ENCODE results near the gene SST. TPM values are rescaled to one million over a fixed set of nuclear protein-coding genes. Genes with fewer than 3 reads are reported as not detected.

SST gene
- total and polyA plus RNA-seq, 2 of the 8 experiments (the other 6 are each of a cell fraction or from before 2014, with no cell fraction given): 0.50 TPM; not detected in 1

DNA sequence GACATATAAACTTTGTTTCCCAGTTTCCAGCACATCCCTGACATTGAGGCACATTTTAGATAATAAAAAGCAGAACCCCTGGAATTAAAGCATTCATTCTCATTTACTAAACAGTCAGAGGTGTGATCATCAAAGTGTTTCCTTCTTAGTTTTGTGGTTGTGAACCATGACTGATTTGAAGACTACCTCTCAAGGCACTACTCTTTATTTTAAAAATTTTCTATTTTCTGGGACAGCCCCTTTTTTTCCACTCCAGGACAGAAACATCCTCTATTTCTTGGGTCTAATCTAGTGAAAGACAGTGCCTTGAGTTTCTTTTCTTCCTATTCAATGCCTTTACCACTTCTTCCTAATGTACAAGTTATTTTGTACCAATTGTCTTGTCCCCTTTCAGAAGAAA, 5.2 kb downstream of the SST start:
- Histone ChIP-seq H3K23me2 (ENCODE audit: low read depth, low read length) (no peaks in the 10 kb centered on the region; the same call in 1 of the 2 replicates), H3K56ac (replicated peaks; ENCODE audit: insufficient read length, low read depth, low read length) (no peak overlapping the region), H3K4me1 (replicated peaks in 1 of 4; ENCODE audit: control insufficient read depth in 3 of 4, insufficient read depth in 4 of 4, low read length in 3 of 4) (no peaks in the 10 kb centered on the region), H3K18ac (ENCODE audit: extremely low read depth, low read length) (no peak overlapping the region), H3K27ac (ENCODE audit: low read depth, low read length) (no peak overlapping the region), H3K36me3 (ENCODE audit: control insufficient read depth in 2 of 4, insufficient read depth in 4 of 4, low read length in 3 of 4) (no peaks in the 10 kb centered on the region), H3K27me3 (replicated peaks in 1 of 4; ENCODE audit: control insufficient read depth in 3 of 4, extremely low read depth in 1 of 4, insufficient read depth in 3 of 4, low read length in 3 of 4) (peaks cover 0 to 3% (median under 1%) of the 10 kb centered on the region in 4 experiments; a peak in 3 of 7 replicates), H4K91ac (replicated peaks; ENCODE audit: insufficient read length, low read length) (no peak overlapping the region), H2BK120ac (replicated peaks; ENCODE audit: low read depth, low read length) (no peak overlapping the region), H2BK12ac (ENCODE audit: low read depth, low read length) (no peak overlapping the region), H3K23ac (ENCODE audit: insufficient read length) (no peak overlapping the region), H3K14ac (ENCODE audit: insufficient read length) (no peak overlapping the region), H3K79me1 (ENCODE audit: low read depth, low read length) (no peaks in the 10 kb centered on the region), H2BK20ac (ENCODE audit: low read length) (no peak overlapping the region), H2BK15ac (ENCODE audit: low read length) (no peak overlapping the region), H4K5ac (ENCODE audit: insufficient read length, low read depth, low read length) (no peak overlapping the region), H2AFZ (ENCODE audit: low read length) (no peak overlapping the region), H3K79me2 (ENCODE audit: control insufficient read depth in 1 of 2, insufficient read depth in 2 of 2, low read length in 2 of 2) (no peaks in the 10 kb centered on the region), H3K4me3 (ENCODE audit: extremely low read depth in 1 of 4, insufficient read depth in 2 of 4, low read depth in 3 of 4, low read length in 4 of 4) (no peak overlapping the region), H4K8ac (ENCODE audit: extremely low read depth, insufficient read depth, low read length) (no peak overlapping the region), H2AK5ac (ENCODE audit: low read depth, low read length) (no peak overlapping the region), H2BK5ac (ENCODE audit: low read depth, low read length) (no peak overlapping the region), H4K20me1 (replicated peaks in 1 of 2; ENCODE audit: control insufficient read depth in 1 of 2, insufficient read depth in 2 of 2, low read length in 2 of 2) (no peaks in the 10 kb centered on the region), H3K4me2 (ENCODE audit: insufficient read depth in 1 of 2, low read depth in 2 of 2, low read length in 2 of 2) (no peak overlapping the region), H3K9ac (replicated peaks in 1 of 4; ENCODE audit: extremely low read depth in 1 of 4, low read depth in 3 of 4, low read length in 3 of 4) (no peak overlapping the region), H3K9me3 (ENCODE audit: insufficient read depth in 2 of 2, low read depth in 1 of 2, low read length in 1 of 2) (no peaks in the 10 kb centered on the region), H3K4ac (replicated peaks; ENCODE audit: insufficient read length, low read depth, low read length) (no peak overlapping the region)
- DNase-seq (ENCODE audit: low read depth in 1 of 2, low spot score in 2 of 2): no peak
- CTCF ChIA-PET (ENCODE audit: partially characterized antibody): interaction anchor here (1.0 to 2.1 kb wide), 4 partner anchors 11 to 345 kb away, joined by 3 to 10 read pairs (median 4); no protein-coding TSS in a partner anchor
- POLR2A ChIA-PET (ENCODE audit: partially characterized antibody): no interaction called here
- TF ChIP-seq, protein P1, sequence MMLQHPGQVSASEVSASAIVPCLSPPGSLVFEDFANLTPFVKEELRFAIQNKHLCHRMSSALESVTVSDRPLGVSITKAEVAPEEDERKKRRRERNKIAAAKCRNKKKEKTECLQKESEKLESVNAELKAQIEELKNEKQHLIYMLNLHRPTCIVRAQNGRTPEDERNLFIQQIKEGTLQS (IDR thresholded peaks at IDR 0.05; ENCODE audit: insufficient read depth, low read depth, low read length): no peak
- TF ChIP-seq, protein P2, sequence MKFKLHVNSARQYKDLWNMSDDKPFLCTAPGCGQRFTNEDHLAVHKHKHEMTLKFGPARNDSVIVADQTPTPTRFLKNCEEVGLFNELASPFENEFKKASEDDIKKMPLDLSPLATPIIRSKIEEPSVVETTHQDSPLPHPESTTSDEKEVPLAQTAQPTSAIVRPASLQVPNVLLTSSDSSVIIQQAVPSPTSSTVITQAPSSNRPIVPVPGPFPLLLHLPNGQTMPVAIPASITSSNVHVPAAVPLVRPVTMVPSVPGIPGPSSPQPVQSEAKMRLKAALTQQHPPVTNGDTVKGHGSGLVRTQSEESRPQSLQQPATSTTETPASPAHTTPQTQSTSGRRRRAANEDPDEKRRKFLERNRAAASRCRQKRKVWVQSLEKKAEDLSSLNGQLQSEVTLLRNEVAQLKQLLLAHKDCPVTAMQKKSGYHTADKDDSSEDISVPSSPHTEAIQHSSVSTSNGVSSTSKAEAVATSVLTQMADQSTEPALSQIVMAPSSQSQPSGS (IDR thresholded peaks at IDR 0.05; ENCODE audit: low read length): no peak
- TF ChIP-seq RFX5 (IDR thresholded peaks at IDR 0.05; ENCODE audit: borderline replicate concordance, low read depth, low read length) (no peak), BRCA1 (IDR thresholded peaks at IDR 0.05; ENCODE audit: low read depth, low read length) (no peak), JUND (IDR thresholded peaks at IDR 0.05; ENCODE audit: low read length) (no peak), CBX5 (IDR thresholded peaks at IDR 0.05; ENCODE audit: low read depth, low read length) (no peak), NRF1 (IDR thresholded peaks at IDR 0.05; ENCODE audit: low read depth, low read length) (no peak), MAFK (IDR thresholded peaks at IDR 0.05; ENCODE audit: low read depth, low read length) (no peak), CREB1 (IDR thresholded peaks at IDR 0.05) (no peak), SUZ12 (IDR thresholded peaks at IDR 0.05; ENCODE audit: low read length) (no peak), GABPA (IDR thresholded peaks at IDR 0.05; ENCODE audit: borderline replicate concordance, insufficient read depth, low read length) (no peak), KDM5A (IDR thresholded peaks at IDR 0.05; ENCODE audit: low read length) (no peak), SIX5 (IDR thresholded peaks at IDR 0.05; ENCODE audit: low read depth, low read length) (no peak), CBX8 (IDR thresholded peaks at IDR 0.05; ENCODE audit: borderline replicate concordance, low read depth, low read length) (no peak)
- FAIRE-seq: no peak
